GM19397 (cell line): Measurements from ENCODE around the gene MFRP.

Experiments used
- ATAC-seq: cut with Tn5 transposase; IDR thresholded peaks from one replicate; pipeline ENCODE4 v1.9.1; 2021; ENCODE audit warnings: mild to moderate bottlenecking, moderate library complexity; ENCODE audit not compliant: unreplicated experiment

Gene MFRP

DNA sequence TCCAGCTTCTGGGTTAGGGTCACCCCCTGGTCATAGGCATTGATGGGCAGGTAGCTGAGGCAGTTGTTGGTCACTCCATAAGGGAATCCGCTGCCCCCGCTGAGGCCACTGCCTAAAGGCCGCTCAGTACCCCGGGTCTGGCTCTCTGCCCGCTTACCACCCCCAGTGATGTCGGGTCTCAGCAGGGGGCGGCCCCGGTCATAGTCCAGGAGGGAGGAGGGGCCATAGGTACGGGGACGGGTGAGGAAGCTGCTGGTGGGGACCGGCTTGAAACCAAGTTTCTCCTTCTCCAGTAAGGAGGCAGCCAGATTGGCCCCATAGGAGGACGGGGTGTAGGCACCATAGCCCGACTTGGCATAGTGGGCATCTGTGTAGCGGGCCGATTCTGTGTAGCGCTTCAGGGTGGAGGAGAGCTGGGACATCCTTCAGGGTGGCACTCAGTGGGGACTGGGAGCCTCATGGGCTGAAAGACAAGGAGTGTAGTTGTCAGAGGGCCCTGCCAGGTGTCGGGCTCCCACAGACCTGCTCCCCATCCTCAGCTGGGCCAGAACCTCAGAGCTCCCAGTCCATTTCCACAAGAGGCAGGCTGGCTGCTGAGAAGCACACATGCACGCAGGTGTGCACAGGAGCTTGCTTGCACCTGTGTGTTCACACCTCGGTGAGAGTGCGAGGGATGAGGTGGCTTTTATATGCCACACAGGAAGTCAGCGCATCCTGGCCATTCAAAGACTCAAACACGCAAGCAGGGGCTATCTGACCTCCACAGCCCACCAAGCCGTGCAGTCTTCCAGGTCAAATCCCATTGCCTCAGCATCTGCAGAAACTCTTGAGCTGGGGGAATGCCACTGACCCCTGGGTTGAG is 26.8 kb upstream of the MFRP start:
- no peak for ATAC-seq

DNA sequence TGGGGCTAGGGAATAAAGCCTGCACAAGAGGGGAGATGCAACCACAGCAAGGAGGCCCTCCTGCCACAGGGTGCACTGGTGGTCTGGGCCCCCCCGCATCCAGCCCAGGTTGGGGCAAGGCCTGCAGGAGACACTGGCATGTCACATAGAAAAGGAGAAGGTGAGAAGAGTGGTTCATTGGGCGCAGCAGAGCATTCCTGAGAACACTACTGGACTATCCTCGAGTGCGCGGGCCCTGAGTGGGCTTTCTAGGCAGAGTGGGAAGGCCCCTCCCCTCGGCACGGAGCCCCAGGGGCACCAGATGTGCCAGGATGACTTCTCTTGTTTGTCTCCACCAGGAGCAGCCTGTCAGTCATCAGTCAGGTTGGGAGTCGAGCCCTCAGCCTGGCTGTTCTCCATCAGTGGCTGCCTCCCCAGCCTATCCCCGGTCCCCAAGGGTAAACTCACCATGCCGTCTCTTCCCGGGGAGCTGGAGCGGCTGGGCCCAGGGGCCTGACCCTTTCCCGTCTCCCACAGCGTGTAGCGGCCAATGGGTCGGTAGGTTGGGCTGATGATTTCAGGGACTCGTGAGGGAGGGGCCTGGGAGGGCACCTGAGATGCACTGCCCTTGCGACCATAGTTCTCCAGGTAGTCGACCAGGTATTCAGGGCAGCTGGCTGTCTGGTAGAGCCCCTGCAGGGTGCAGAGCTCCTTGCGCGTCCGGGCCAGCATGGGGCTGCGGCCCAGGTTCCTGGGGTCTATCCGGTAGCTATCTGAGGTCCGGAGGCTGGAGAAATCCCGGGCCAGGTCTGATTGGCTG is 26.0 kb upstream of the MFRP start:
- ATAC-seq = no peak

DNA sequence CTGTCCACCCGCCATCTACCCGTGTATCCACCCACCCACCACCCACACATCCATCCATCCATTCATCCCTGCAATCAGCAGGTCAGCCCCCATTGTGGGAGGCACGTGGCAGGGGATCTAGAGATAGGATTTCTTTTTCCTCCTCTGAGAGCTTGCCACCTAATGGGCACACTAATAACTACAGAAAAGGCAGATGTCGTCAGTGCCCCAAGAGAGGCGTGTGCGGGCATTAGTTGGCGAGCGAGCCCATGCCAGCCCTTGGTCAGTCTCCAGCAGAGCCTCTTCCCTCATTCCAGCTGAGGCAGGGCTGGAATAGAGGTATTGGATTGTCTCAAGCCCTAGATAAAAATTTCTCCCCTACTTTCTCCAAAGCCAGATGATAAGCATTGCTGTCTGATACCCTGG is 25.3 kb upstream of the MFRP start:
- ATAC-seq = no peak

DNA sequence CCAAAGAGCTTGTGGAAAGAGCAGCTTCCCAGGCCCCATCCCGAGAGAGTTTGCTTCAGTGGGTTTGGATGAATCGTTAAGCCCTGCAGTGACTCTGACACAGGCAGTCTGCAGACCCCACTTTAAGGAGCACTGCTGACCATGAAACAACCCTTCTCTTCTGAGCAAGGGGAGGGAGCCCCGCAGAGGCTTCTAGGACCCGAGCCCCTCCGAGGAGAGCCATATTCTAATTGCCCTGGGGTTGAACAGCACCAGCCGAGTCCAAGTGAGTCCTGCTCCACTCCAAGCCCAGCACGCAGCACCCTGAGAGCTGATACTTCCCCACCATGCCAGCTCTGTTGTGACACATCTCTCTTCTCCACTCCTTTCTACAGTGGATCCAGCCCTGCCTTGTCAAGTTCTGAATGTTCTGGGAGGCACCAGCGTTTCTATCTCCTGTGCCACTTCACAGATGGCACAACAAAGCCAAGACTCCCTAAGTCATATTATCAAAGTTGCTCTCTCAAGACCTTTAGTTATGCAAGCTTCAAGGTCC is 24.6 kb upstream of the MFRP start:
- ATAC-seq = no peak

DNA sequence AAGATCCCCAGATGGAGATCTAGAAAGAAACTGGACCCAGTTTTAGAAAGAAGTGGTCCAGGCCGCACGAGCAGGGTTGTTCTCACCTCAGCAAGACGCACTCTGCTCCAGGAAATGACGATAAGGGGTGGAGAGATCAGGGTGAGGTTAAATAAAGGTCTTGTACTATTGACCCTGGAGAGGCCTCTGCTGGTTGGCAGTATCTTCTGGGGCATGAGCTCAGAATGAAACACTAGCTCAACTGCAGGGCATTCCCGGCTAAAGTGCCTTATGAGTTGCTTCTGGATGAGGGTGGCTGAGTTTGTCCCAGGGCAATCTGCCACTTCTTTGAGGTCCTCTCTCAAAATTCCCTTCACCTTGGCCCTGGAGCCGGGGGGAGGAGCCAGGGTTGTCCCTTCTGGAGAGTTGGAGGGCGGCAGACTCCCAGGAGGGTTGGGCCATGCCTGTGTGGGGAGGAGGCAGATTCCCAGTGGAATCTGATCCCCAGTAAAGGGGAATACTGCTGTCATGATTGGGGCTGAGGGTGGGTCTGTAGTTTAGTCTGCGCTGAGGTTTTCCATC is 24.1 kb upstream of the MFRP start:
- no peak for ATAC-seq

DNA sequence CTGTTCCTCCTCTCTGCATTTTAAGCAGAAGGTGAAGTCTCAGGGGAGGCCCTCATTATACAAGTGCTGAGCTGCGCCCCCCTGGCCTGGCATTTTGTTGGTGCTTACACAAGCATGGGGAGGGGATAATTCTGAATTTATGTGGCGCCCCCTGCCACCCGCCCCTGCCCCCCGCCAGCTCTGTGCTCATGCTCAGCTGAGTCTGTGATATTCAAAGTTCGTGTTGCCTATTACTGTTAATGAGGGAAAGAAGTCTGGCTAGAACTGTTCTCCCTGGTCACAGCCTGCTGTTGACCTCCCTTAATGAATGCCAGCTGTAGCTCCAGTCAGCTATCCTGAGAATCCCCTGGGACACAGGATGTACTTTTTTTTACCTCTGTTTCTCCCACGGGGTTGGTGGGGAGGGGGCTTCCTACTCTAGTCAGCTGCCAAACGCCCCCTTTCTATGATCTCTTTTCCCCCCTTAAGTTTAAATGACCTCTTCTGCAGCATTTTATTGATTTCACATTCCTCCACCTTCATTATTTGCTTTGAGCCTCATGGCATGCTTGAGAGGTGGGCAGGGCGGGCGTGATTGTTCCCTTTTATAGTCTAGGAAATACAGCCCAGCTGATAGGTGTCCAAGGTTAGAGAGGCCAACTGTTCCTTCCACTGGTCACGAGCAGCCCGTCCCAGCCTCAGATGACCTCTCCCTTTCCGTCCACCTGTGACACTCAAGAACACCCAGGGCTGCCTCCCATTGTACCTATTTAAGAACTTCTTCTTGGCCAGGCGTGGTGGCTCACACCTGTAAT is 22.8 kb upstream of the MFRP start:
- ATAC-seq = no peak

DNA sequence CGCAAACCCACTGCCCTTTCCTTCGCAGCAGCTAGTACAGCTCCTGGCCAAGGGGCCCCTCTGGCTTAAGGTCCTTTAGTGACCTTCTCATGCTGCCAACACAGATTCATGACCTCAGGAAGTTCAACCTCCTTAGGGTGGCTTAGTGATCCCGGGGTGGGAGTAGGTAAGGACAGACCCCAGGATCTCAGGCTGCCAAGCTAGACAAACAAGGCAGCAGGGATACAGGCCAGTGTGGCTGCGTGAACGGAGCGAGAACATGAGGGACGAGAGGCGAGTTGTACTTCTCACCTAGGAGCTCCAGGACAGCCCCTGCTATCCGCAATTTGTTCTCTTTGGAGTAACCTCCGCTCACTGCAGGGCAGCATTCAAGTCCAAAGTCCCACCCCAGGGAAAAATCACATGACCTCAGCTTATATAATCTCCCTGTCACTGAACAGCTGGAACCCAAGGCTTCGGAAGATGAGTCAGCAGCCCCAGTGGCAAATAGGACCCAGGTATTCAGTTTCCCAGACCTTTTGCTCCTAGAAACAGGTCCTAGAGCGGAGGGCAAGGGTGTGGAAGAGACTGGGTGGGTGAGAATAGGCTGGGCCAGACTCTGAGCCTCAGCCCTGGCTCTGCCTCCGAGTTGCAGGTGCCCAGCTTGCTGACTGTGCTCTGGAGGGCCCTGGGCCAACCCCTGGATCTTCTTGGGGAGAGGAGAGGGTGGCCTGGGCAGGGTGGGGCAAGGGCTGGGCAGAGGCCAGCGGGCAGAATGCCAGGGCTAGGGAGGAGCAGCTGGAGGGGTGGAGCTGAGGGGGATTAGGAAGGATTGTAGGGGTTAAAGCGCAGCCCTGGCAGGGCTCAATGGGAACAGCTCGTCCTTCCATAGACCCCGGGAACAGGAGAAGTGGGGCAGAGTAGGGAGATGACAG is 21.9 kb upstream of the MFRP start:
- no peak for ATAC-seq

DNA sequence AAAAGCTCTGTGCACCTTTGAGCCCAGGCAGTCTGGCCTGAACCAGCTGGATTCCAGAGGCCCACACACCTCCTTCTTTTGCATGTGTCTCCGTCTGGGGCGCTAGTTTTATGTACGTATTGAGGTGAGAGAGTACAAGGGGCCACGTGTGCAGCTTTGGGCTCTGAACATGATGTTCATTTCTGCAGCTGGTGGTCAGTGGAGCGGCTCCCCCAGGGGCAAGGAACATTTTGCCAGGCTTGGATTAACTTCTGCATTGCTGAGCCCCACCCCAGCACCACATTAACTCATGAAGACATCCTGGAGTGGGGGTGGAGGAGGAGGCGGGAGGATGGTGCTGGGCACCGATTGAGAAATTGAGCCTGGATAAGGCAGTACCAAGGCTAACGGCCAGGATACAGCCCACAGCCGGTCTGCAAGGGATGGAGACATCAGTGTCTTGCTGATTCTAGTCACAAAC is 21.2 kb upstream of the MFRP start:
- ATAC-seq = no peak

DNA sequence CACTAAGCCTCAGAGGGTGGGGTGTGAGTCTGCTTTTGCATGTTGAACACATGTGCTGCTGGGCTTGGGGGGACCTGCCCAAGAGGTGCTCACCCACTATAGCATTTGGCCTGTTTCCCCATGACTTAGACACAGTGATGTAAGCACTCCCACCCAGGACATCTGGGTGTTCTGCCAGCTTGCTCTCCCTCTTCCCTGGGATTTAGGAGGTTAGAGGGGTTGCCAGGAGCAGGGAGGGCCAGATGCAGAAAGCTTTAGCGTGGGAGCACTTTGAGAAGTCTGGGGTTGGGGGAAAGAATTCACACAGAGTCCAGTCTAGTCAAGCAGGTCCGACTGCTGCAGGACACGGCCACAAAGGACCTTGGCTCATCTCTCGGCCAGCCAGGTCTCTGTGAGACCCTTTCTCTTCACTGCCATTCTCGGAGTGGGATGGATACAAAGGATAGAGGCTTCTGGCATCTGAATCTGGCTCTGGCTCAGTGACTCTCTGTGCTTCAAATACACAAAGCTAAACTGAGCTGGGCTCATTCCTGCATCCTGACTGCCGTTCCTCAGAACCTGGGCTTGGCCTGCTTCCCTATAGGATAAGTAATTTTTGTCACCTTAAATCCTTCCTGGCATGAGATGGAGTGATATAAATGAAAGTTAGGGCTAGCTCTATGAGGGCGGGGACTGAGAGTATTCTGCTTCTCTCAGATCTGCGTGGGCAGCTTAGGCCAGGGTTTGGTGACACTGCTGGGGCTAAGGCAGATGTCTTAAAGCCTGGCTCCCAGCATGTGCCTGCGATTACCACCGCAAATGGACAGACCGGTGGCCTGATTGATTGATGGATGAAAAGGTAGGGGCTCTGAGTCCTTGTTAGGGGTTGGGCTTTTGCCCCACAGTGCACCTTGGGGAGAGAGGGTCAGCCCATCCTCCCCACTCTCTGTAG is 20.4 kb upstream of the MFRP start:
- ATAC-seq = no peak

DNA sequence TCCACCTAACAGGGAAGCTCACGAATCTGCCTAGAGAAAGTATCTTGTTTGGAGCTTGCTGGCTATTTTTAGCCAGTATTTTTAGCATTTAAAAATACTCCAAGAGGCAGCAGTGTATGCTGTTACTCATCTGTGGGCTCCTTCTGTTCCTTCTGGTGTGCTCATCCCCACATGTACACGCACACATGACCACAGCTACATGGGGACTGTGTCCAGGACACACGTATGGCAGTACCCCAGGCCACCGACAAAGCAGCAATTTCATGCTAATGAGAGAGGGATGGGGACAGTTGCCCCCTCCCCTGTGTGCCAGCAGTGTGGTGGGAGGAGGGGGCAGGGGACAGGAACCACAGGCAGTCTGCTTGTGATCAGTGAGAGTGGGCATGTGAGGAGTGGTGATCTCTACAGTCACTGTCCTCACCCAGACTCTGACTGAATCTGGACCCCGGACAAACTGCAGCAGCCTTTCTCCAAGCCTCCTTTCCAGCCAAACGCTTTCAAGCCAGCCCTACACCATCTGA is 18.6 kb upstream of the MFRP start:
- no peak for ATAC-seq

DNA sequence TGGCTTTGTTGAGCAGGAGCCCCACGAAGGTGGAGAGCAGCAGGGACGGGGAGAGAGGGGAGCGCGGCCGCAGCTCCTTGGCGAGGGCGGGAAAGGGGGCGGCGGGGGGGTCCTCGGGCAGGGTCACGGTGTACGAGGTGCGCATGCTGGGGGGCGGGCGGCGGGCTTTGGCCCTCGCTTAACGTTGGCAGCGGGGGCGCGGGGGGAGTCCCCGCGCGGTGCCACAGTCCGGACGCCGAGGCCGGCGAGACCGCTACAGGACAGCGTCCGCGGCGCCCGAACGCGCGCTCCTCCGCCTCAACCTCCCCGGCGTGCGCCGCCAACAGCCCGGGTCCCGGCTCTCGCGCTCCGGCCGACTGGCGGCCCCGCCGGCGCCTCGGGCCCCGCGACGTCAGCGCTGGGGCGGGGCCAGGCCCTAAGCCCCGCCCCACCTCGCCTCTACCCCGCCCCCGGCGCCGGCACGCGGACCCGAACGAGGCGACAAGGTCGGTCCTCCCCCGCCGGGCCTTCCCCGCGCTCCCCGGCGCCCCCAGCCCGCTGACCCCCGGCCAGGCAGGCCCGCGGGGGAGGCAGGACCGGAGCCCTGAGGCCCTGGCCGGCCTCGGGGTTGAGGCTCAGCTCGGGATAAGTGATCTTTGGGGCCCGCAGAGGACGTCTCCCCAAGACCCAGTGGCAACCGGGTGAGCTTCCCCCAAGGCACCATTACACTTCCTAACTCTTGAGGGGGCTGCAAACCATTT is 17.5 kb upstream of the MFRP start:
- ATAC-seq = no peak

DNA sequence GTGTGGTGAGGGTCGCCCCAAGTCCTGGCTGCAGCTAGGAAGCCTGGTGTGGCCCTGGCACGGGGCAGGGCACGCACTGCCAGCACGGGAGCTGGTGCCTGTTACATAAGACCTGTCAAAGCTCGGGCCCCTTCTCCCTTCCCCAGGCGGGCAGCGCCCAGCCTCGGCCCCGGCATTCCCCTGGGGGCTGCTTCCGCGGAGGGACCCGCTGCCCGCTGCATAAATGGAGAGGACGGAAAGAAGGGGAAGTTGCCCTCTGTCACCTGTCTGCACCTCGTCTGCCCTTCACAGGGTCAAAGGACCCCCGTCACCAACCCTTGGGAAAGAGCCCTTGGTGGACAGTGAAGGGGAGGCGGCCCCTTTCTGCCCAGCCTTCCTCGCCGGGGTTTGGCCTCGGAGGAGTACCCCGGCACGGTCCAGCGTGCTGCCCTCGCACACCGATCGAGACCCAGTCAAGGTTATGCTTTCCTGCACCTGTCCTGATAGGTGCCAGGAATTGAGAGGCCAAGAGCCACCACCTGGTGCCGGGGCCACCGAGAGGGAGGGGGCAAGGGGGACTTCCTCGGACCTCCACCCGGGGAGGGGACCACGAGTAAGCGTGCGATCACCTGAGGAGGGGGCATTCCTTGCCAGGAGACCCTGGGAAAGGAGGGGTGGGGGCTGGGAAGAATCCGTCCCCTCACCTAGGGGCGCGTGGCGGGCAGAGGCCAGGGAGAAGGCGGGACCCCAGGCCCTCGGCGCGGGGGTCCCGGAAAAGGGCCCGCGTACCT is 16.8 kb upstream of the MFRP start:
- no peak for ATAC-seq

DNA sequence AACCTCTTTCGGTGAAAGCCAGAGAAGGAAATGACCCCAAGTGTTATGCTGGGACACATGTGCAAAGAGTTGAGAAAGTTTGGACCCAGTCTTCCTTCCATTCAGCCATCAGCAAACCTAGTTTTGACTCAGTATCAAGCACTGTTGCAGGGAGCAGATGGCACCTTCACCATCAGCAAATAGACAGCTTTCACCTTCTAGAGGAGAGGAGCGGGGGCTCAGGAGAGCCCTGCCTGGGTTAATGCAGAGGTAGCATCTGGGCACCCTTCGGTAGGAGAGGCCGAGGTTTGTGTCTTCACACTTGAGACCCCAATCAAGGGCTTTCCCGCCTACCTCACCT is 16.2 kb upstream of the MFRP start:
- no peak for ATAC-seq

DNA sequence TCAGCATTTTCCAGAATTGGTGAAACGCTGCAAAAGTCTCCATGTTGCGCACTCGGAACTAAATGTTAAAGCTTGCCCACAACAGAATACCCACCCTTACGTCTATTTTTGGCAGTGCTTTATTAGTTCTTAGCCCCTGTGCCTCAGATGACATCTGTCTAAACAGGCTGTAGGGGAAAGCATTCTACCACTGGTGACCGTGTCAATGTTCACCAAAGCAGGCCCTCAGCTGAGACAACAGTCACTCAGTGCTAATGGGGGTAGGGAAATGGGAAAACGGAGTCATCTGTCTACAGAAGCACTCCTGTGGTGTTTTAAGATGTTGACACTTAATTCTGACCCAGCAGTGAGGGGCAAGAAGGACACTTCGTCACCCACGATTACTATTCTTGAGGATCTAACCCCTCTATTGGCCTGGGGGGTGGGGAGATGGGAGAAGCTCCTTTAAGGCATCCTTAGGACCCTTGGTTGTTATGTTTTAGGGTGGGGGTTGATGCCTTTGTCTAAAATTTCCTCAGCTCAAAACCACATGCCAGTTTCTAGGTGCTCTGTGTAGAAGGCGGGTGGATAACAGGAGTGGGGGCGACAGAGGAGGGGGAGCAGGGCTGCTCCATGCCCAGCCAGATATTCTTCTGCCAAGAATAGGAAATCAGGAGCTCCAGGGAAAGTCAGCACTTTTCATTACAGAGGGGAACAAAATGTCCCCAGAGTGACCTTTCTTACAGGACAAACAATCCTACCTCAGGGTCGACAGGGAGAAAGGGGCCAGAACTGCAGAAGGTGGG is 15.6 kb upstream of the MFRP start:
- no peak for ATAC-seq

DNA sequence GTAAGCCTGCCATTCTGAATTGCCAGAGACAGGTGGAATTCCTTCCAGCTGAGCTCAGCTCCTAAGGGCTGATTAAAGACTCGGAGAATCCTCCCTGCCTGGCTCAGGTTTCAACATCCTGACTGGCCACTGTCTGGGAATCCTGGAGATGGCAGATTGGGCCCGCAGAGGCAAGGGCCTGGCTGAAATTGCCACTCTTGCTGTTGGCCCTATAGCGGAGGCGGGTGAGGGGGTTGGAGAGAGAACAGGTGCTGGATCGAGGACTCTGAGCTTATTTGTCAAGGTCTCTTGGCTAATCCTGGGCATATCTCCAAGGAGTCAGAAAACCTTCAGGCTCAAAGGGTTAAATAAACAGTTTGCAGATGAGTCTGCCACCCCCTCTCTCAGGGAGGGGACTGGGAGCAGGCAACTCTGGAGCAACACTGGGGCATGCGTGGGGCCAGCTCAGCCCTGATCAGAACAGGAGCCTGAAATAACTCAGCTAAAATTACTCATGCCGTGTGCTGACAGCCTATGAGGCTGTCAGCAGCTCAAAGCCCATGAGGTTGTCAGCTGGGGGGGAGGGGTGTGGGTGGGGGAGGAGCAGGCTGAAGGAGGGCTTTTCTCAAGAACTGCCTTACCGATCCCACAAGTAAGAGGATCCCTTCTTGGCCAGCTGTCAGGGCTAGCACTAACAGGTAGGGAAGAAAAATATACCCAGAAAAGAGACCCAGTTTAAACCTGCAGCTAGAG is 14.7 kb upstream of the MFRP start:
- ATAC-seq = no peak
